VCaP (cell line): ENCODE measurements around the gene AARSD1.

Source experiments
- H3K27ac ChIP-seq: fragments of 450-650 bp; 2 replicates; pipeline ENCODE4 v1.5.1; 2017
- CTCF ChIP-seq: fragments of 450-650 bp; conservative IDR thresholded peaks from 2 replicates; pipeline ENCODE4 v1.5.1; 2017; ENCODE audit warnings: mild to moderate bottlenecking, moderate library complexity

Gene AARSD1

GRCh38 chr17:42971589-42971988 is 7.3 kb upstream of the AARSD1 start:
- H3K27ac ChIP-seq: no peak overlapping the region
- no peak for TF ChIP-seq CTCF

- TF ChIP-seq CTCF: no peak
- H3K27ac ChIP-seq: no peak overlapping the region
Measured at GRCh38 chr17:42969001-42969581, 4.8 kb upstream of the AARSD1 start.

- no peak for TF ChIP-seq CTCF
- H3K27ac ChIP-seq: no peak overlapping the region
Measured at GRCh38 chr17:42967925-42968324, 3.7 kb upstream of the AARSD1 start.

GRCh38 chr17:42953669-42954068 is 10.6 kb downstream of the AARSD1 start:
- no peak for TF ChIP-seq CTCF
- H3K27ac ChIP-seq: peak overlapping the region; percentile 65

- H3K27ac ChIP-seq: no peak overlapping the region
Measured at GRCh38 chr17:42950044-42950783, 14.0 kb downstream of the AARSD1 start.

GRCh38 chr17:42946812-42947211 is 17.4 kb downstream of the AARSD1 start:
- TF ChIP-seq CTCF: no peak
- H3K27ac ChIP-seq: peak overlapping the region; percentile 50

More at GRCh38 chr17:42950044-42950783, 14.0 kb downstream of the AARSD1 start:
- no peak for TF ChIP-seq CTCF

- TF ChIP-seq CTCF: no peak
- no peak overlapping the region for H3K27ac ChIP-seq
Measured at GRCh38 chr17:42944211-42944610, 20.0 kb downstream of the AARSD1 start.
